Stomach (tissue), 19 donors: ENCODE measurements around the gene PDE8B. TPM values are rescaled to one million over a fixed set of nuclear protein-coding genes. Genes with fewer than 3 reads are reported as not detected.

Source experiments
- DNase-seq, 2 donors: peaks; one replicate each; pipeline versions ENCODE4 v3.0.0 to v3.0.0-alpha.2; 2013 to 2019
- H3K27ac ChIP-seq, 5 donors: fragments of 200-600 bp in 4 of 5; sonication (generic) in 4 of 5; one replicate each; pipeline ENCODE4 v1.5.1; 2013 to 2019; ENCODE audit warnings: mild to moderate bottlenecking in 1 of 5, moderate library complexity in 1 of 5
- H3K27me3 ChIP-seq, 3 donors: fragments of 200-600 bp; sonication (generic); one replicate each; pipeline ENCODE4 v1.5.1; 2017 to 2019; ENCODE audit warnings: mixed run types in 1 of 3
- H3K36me3 ChIP-seq, 4 donors: fragments of 200-600 bp; sonication (generic); 1 replicate in 3 of 4; 2 replicates in 1 of 4; pipeline ENCODE4 v1.5.1; 2016 to 2019
- H3K4me1 ChIP-seq, 4 donors: fragments of 200-600 bp; sonication (generic); one replicate each; pipeline ENCODE4 v1.5.1; 2016 to 2019
- H3K4me3 ChIP-seq, 4 donors: fragments of 200-600 bp; sonication (generic) in 3 of 4; one replicate each; pipeline ENCODE4 v1.5.1; 2016 to 2019; ENCODE audit warnings: mild to moderate bottlenecking in 1 of 4
- H3K9me3 ChIP-seq, 4 donors: fragments of 200-600 bp; sonication (generic); one replicate each; pipeline ENCODE4 v1.5.1; 2016 to 2019
- CTCF ChIP-seq, 7 experiments: fragments of 450-650 bp in 4 of 7; fragments of 200-600 bp in 3 of 7; sonication (generic) in 3 of 7; IDR thresholded peaks; one replicate each; pipeline ENCODE4 v1.5.1; 2016 to 2019; ENCODE audit warnings: antibody characterized with exemption in 7 of 7, control low read depth in 2 of 7, mild to moderate bottlenecking in 1 of 7
- EP300 ChIP-seq: sonication (generic); formaldehyde crosslinking; IDR thresholded peaks from one replicate; pipeline ENCODE4 v1.6.1; 2017; ENCODE audit warnings: antibody characterized with exemption
- POLR2A ChIP-seq, 4 donors: fragments of 450-650 bp; IDR thresholded peaks; one replicate each; pipeline ENCODE4 v1.6.1; 2016; ENCODE audit warnings: antibody characterized with exemption in 4 of 4, control low read depth in 2 of 4, mild to moderate bottlenecking in 1 of 4, moderate library complexity in 1 of 4
- POLR2AphosphoS5 ChIP-seq, 3 donors: sonication (generic); formaldehyde crosslinking; IDR thresholded peaks; one replicate each; pipeline ENCODE4 v1.6.1; 2016; ENCODE audit warnings: antibody characterized with exemption in 3 of 3
- WGBS, 5 donors: extraction: QIAGEN DNeasy Blood & Tissue Kit in 3 of 5; methylation state at CpG; one replicate each; pipeline versions ENCODE4 v1.1.5 to v1.1.7; 2013 to 2018; 5-methylcytosine and 5-hydroxymethylcytosine counted together
- intact Hi-C: fragments of 100-400 bp; cut with DNase I; formaldehyde crosslinking; loops from one replicate; pipeline ENCODE4 v1.15.1; 2023; ENCODE audit warnings: low total_unique reads
- long read RNA-seq, 10 donors: transcript quantifications; one replicate each; lab custom pipeline, GENCODE V29; 2026
- polyA plus RNA-seq, 3 donors: library from polyadenylated mRNA; stranded (reverse); fragments of 200-250 nt; gene quantifications; one replicate each; pipeline ENCODE4 v1.2.3, GENCODE V29; 2013
- total RNA-seq, 5 donors: library from RNA; depleted of rRNA; stranded (reverse); fragments of >200 nt; gene quantifications; one replicate each; pipeline versions ENCODE4 v1.1.0 to v1.2.3, GENCODE V29; 2014 to 2016
- donor health status: healthy with polysubstance abuse.
- donor health status: Bipolar disorder and iron deficiency.
- donor health status: healthy.

The PDE8B gene
- total RNA-seq (100 to 1,000 TPM in 1 of 5 donors, 10 to 100 TPM in 1, 1 to 10 TPM in 2, not detected in 1; 3.5 to 243 (median 18.1) TPM), polyA plus RNA-seq (1 to 10 TPM in 2 of 3 donors, under 1 TPM in 1; 0.56 to 1.4 (median 1.3) TPM)
- long read RNA-seq, donor 1, result 0 reads
- long read RNA-seq, donor 2, partial matches to known transcripts, result 0 of 5 reads
- long read RNA-seq, donor 2, other reads (novel, unspliced or antisense), result 5 of 5 reads
- long read RNA-seq, donor 3, result 0 reads
- long read RNA-seq, donor 4, result 0 reads
- long read RNA-seq, donor 5, partial matches to known transcripts, result 6 of 6 reads
- long read RNA-seq, donor 5, other reads (novel, unspliced or antisense), result 0 of 6 reads
- long read RNA-seq, donor 6, partial matches to known transcripts, result 24 of 43 reads
- long read RNA-seq, donor 6, other reads (novel, unspliced or antisense), result 19 of 43 reads
- long read RNA-seq, donor 7, partial matches to known transcripts, result 12 of 12 reads
- long read RNA-seq, donor 7, other reads (novel, unspliced or antisense), result 0 of 12 reads
- long read RNA-seq, donor 8, result 0 reads
- long read RNA-seq, donor 9, partial matches to known transcripts, result 13 of 13 reads
- long read RNA-seq, donor 9, other reads (novel, unspliced or antisense), result 0 of 13 reads
- long read RNA-seq, donor 10, result 0 reads

GRCh38 chr5:77210091-77210963 is at the start of gene PDE8B:
Gene PDE8B (plus strand): TSS chr5:77210680. CDS start chr5:77210926, 246 bp downstream.
- Histone ChIP-seq H3K4me3 (peak within 1 kb of the TSS; percentile 62 to 87 (median 68)), H3K36me3 (no peaks in the 10 kb centered on the region), H3K27ac (peak within 1 kb of the TSS in 1 of 5 donors; percentile 72), H3K27me3 (peaks cover 0 to 38% (median 17%) of the 10 kb centered on the region in 3 donors), H3K9me3 (no peaks in the 10 kb centered on the region), H3K4me1 (peaks cover 6 to 36% (median 16%) of the 10 kb centered on the region in 4 donors)
- DNase-seq, result peak in 1 of 2 donors; percentile 73
- intact Hi-C loops, result no loop called here
- no peak for TF ChIP-seq POLR2A (IDR thresholded peaks at IDR 0.05)
- no peak for TF ChIP-seq POLR2AphosphoS5 (IDR thresholded peaks at IDR 0.05)
- no peak for TF ChIP-seq EP300
- TF ChIP-seq CTCF (IDR thresholded peaks at IDR 0.05), result no peak
- 0 to 3% (median 1%) methylated on average over 35 to 110 of the region's 110 CpGs for WGBS, 5 donors

- intact Hi-C loops, result no loop called here
- no peak for TF ChIP-seq CTCF (IDR thresholded peaks at IDR 0.05)
- no peak for TF ChIP-seq EP300
- no peak for TF ChIP-seq POLR2AphosphoS5 (IDR thresholded peaks at IDR 0.05)
- 84 to 95% (median 90%) methylated on average over 2 of the region's 2 CpGs for WGBS, 5 donors
- Histone ChIP-seq H3K36me3 (no peaks in the 10 kb centered on the region), H3K9me3 (no peaks in the 10 kb centered on the region), H3K4me1 (peaks cover 5 to 16% (median 9%) of the 10 kb centered on the region in 4 donors), H3K4me3 (no peak overlapping the region), H3K27ac (no peak overlapping the region), H3K27me3 (no peaks in the 10 kb centered on the region)
- DNase-seq, result no peak
Measured at GRCh38 chr5:77163453-77163852, 47.0 kb upstream of the PDE8B start.

- H3K9me3 ChIP-seq, result no peaks in the 10 kb centered on the region
- peaks cover 9 to 25% (median 18%) of the 10 kb centered on the region in 4 donors for H3K4me1 ChIP-seq
- peak overlapping the region in 1 of 5 donors; percentile 62 for H3K27ac ChIP-seq
- H3K4me3 ChIP-seq, result no peak overlapping the region
- H3K36me3 ChIP-seq, result no peaks in the 10 kb centered on the region
- H3K27me3 ChIP-seq, result no peaks in the 10 kb centered on the region
- DNase-seq, result no peak
- intact Hi-C loops, result no loop called here
- no peak for TF ChIP-seq EP300
- TF ChIP-seq CTCF (IDR thresholded peaks at IDR 0.05), result no peak
- no peak for TF ChIP-seq POLR2AphosphoS5 (IDR thresholded peaks at IDR 0.05)
- TF ChIP-seq POLR2A (IDR thresholded peaks at IDR 0.05), result no peak
Measured at GRCh38 chr5:77167063-77167462, 43.4 kb upstream of the PDE8B start.

GRCh38 chr5:77167695-77168121 is 42.8 kb upstream of the PDE8B start:
- Histone ChIP-seq H3K27ac (peak overlapping the region in 3 of 5 donors; percentile 5 to 62 (median 50)), H3K4me1 (peaks cover 9 to 25% (median 18%) of the 10 kb centered on the region in 4 donors), H3K27me3 (no peaks in the 10 kb centered on the region), H3K36me3 (no peaks in the 10 kb centered on the region), H3K4me3 (no peak overlapping the region), H3K9me3 (no peaks in the 10 kb centered on the region)
- WGBS, 5 donors, result 59 to 69% (median 67%) methylated on average over 4 of the region's 4 CpGs
- peak in 1 of 2 donors; percentile 61 for DNase-seq
- TF ChIP-seq EP300, result no peak
- TF ChIP-seq CTCF (IDR thresholded peaks at IDR 0.05), result no peak
- TF ChIP-seq POLR2AphosphoS5 (IDR thresholded peaks at IDR 0.05), result peak in 1 of 3 donors; percentile 1
- TF ChIP-seq POLR2A (IDR thresholded peaks at IDR 0.05), result no peak
- intact Hi-C loops, result no loop called here
